Fibroblast of pulmonary artery (primary cell): ENCODE results near the gene COL4A2.
"Not testable (repeated sequence)": the region's sequence is repeated elsewhere in the genome, so short reads cannot be mapped to it uniquely, and the experiment has no call there.

Experiments used
- DNase-seq: peaks from one replicate; pipeline ENCODE4 v3.0.0-alpha.2; 2010; ENCODE audit warnings: low read depth
- H3K4me3 ChIP-seq: replicated peaks from 2 replicates; pipeline ENCODE4 v1.5.1; 2011; ENCODE audit warnings: low read depth, mild to moderate bottlenecking, control low read depth, low read length, moderate library complexity
- TF ChIP-seq, protein P1 (sequence below): IDR thresholded peaks from 2 replicates; pipeline ENCODE4 v1.5.1; 2011; ENCODE audit warnings: mild to moderate bottlenecking, control low read depth, low read length, inconsistent platforms; ENCODE audit errors: missing control alignments

The COL4A2 gene

GRCh38 chr13:110528911-110529310 lies 221.8 kb downstream of the COL4A2 start:
- H3K4me3 ChIP-seq: no peak overlapping the region
- DNase-seq: no peak
- TF ChIP-seq, protein P1, sequence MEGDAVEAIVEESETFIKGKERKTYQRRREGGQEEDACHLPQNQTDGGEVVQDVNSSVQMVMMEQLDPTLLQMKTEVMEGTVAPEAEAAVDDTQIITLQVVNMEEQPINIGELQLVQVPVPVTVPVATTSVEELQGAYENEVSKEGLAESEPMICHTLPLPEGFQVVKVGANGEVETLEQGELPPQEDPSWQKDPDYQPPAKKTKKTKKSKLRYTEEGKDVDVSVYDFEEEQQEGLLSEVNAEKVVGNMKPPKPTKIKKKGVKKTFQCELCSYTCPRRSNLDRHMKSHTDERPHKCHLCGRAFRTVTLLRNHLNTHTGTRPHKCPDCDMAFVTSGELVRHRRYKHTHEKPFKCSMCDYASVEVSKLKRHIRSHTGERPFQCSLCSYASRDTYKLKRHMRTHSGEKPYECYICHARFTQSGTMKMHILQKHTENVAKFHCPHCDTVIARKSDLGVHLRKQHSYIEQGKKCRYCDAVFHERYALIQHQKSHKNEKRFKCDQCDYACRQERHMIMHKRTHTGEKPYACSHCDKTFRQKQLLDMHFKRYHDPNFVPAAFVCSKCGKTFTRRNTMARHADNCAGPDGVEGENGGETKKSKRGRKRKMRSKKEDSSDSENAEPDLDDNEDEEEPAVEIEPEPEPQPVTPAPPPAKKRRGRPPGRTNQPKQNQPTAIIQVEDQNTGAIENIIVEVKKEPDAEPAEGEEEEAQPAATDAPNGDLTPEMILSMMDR: no peak

DNA sequence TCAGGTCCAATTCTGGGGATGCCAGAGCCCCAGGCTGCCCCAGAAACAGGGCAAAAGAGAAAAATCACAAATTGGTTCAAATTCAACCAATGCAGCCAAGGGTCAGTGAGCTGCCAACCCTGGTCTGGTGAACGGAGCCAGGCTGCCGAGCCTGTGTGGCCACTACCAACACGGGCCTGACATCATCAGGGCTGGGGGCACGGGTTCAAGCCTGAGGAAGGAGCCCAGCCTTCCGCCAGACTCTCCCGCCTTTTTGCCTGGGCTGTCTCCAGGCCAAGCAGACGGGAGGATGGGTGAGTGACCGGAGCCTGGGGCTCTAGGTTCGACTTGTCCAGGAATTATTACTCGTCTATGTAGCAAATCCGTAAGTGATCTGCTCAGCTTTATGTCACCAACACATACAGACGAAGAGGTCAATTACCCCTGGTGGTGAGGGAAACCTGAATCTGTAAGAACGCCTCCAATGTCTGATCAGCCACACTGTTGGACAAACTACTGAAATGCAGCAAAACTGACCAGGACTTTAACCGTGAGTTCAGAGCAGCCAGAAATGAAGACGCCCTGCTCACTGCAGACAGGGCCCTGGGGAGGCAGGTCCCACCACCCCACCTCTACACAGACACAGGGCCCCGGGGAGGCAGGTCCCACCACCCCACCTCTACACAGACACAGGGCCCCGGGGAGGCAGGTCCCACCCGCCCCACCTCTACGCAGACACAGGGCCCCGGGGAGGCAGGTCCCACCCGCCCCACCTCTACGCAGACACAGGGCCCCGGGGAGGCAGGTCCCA lies 222.6 kb downstream of the COL4A2 start:
- DNase-seq: no peak
- H3K4me3 ChIP-seq: no peak overlapping the region
- TF ChIP-seq, protein P1: no peak

DNA sequence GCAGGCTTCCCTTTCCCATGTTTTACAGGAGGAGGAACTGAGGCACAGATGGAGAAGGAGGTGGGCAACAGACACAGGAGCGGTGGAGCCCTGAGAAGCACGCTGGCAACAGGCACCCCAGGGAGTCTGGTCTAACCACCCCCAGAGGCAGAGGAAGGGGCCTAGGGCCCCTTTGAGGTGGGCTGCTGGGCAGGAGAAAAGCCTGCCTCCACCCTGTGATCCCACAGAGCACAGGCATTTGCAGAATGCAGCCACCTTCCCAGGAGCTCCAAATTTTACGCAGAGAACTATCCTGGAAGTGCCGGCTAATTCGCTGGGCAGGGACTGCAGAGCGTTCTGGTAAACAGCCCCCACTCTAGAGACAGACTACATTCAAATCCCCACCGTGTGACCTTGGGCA lies 224.0 kb downstream of the COL4A2 start:
- no peak overlapping the region for H3K4me3 ChIP-seq
- TF ChIP-seq, protein P1: no peak
- no peak for DNase-seq

DNA sequence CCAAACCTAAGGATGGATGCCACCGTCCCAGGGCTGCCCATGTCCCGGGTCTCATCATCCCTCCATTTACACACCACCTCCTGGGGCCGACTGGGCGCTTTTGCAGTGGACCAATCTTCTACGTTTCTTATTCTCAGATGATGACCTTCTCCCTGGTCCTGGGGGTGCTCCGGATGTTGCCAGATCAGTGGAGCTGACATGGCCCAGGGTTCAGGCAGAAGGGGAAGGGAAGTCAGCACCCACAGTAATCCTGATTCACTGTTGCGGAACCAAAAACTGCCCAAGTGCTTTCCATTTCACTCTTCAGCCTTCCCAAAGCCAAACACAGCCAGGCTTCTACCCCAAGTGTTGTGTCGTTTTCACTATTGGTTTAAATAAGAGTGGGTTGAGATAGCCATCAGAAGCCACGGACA lies 224.6 kb downstream of the COL4A2 start:
- TF ChIP-seq, protein P1: no peak
- no peak for DNase-seq
- H3K4me3 ChIP-seq: no peak overlapping the region

DNA sequence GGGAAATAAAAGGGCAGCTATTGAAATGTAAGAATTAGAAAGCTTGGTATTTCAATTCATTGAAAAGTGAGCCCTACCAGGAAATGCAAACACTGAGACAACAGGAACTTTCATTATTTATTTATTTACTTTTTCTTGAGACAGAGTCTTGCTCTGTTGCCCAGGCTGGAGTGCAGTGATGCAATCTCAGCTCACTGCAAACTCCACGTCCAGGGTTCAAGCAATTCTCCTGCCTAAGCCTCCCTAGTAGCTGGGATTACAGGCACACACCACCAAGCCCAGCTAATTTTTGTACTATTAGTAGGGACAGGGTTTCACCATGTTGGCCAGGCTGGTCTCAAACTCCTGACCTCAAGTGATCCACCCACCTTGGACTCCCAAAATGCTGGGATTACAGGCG lies 225.2 kb downstream of the COL4A2 start:
- H3K4me3 ChIP-seq, DNase-seq: not testable (repeated sequence)

- no peak for DNase-seq
- TF ChIP-seq, protein P1: no peak
- H3K4me3 ChIP-seq: no peak overlapping the region
Measured at GRCh38 chr13:110533771-110534670, 226.9 kb downstream of the COL4A2 start.

DNA sequence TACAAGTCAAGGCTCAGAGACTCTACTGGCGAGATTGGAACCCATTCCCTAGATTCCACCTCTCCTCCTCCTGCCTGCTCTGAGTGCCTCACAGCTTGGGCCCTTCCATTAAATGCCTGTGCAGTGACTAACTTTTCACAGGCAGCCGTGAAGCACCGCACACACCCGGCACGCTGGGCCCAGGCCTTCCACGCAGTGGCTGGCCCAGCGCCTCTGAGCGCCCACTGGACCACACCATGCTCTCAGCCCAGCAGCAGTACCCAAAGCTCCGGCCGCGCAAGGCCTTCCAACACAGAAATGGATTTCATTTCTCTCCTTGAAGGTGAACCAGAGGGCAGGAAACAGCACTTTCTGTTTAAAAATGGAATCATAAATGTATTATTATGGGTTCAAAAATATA lies 228.4 kb downstream of the COL4A2 start:
- no peak for DNase-seq
- no peak overlapping the region for H3K4me3 ChIP-seq
- TF ChIP-seq, protein P1: no peak
